ENCODE results near the gene CD164L2. TPM values are rescaled to one million over a fixed set of nuclear protein-coding genes. Genes with fewer than 3 reads are reported as not detected.
A peak's percentile ranks its signal among the peaks of the same experiment; 100 is the strongest.

The CD164L2 gene
- total RNA-seq, 1 donor from 2014 or later, result 0.41 TPM

- Mint-ChIP-seq H3K27ac (peak overlapping the region; percentile 78), H3K36me3 (peaks cover 23% of the 10 kb centered on the region), H3K4me3 (peak overlapping the region; percentile 73), H3K27me3 (no peaks in the 10 kb centered on the region), H3K4me1 (ENCODE audit: unreplicated experiment) (peaks cover 46% of the 10 kb centered on the region), H3K9me3 (no peaks in the 10 kb centered on the region)
- no peak for TF ChIP-seq CTCF (conservative IDR thresholded peaks at IDR 0.05)
- no peak for DNase-seq (ENCODE audit: extremely low spot score, unreplicated experiment)
Observed at GRCh38 chr1:27427816-27428315, 44.7 kb upstream of the CD164L2 start.

DNA sequence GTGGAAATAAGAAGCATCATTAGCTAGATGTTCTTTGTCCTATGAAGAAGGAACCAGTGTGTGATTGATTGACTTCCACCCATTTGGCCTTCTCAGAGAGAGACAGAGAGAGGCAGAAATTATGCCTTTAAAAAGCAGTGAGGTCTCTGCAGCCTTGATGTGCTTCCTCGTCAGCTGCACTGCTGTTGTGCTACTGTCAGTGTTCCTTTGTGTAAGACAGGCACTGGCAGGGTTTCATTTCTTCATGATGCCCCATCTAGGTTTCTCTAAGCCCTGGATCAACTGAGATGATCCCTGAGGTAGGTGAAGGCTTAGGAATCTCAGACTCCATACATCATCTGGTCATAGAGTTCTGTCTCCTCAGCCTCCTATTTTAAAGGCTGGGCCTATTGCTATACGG, 44.2 kb upstream of the CD164L2 start:
- TF ChIP-seq CTCF (conservative IDR thresholded peaks at IDR 0.05), result no peak
- DNase-seq (ENCODE audit: extremely low spot score, unreplicated experiment), result no peak
- Mint-ChIP-seq H3K36me3 (peaks cover 23% of the 10 kb centered on the region), H3K4me3 (peak overlapping the region; percentile 73), H3K9me3 (no peaks in the 10 kb centered on the region), H3K27ac (peak overlapping the region; percentile 78), H3K4me1 (ENCODE audit: unreplicated experiment) (peaks cover 46% of the 10 kb centered on the region), H3K27me3 (no peaks in the 10 kb centered on the region)

GRCh38 chr1:27423709-27424108, 40.6 kb upstream of the CD164L2 start:
- Mint-ChIP-seq H3K27ac (peak overlapping the region; percentile 34), H3K4me1 (ENCODE audit: unreplicated experiment) (peaks cover 41% of the 10 kb centered on the region), H3K27me3 (no peaks in the 10 kb centered on the region), H3K4me3 (no peak overlapping the region), H3K9me3 (no peaks in the 10 kb centered on the region), H3K36me3 (peaks cover 19% of the 10 kb centered on the region)
- no peak for TF ChIP-seq CTCF (conservative IDR thresholded peaks at IDR 0.05)
- DNase-seq (ENCODE audit: extremely low spot score, unreplicated experiment), result no peak

GRCh38 chr1:27418326-27419185, 35.4 kb upstream of the CD164L2 start:
- peak overlapping the region; percentile 46 for H3K4me3 Mint-ChIP-seq
- H3K27ac Mint-ChIP-seq, result peak overlapping the region; percentile 77
- peaks cover 28% of the 10 kb centered on the region for H3K36me3 Mint-ChIP-seq
- H3K27me3 Mint-ChIP-seq, result no peaks in the 10 kb centered on the region
- no peak for DNase-seq (ENCODE audit: extremely low spot score, unreplicated experiment)
- H3K9me3 Mint-ChIP-seq, result no peaks in the 10 kb centered on the region
- TF ChIP-seq CTCF (conservative IDR thresholded peaks at IDR 0.05), result no peak
- H3K4me1 Mint-ChIP-seq (ENCODE audit: unreplicated experiment), result peaks cover 28% of the 10 kb centered on the region

- H3K4me1 Mint-ChIP-seq (ENCODE audit: unreplicated experiment), result peaks cover 27% of the 10 kb centered on the region
Observed at GRCh38 chr1:27417713-27418112, 34.6 kb upstream of the CD164L2 start.

More at GRCh38 chr1:27417713-27418112, 34.6 kb upstream of the CD164L2 start:
- Mint-ChIP-seq H3K27me3 (no peaks in the 10 kb centered on the region), H3K27ac (peak overlapping the region; percentile 77), H3K9me3 (no peaks in the 10 kb centered on the region), H3K36me3 (peaks cover 31% of the 10 kb centered on the region), H3K4me3 (no peak overlapping the region)
- no peak for DNase-seq (ENCODE audit: extremely low spot score, unreplicated experiment)
- no peak for TF ChIP-seq CTCF (conservative IDR thresholded peaks at IDR 0.05)

Measured in type B pancreatic cell (in vitro differentiated cells).